ENCODE data around the gene BCAN. TPM values are rescaled to one million over a fixed set of nuclear protein-coding genes. Genes with fewer than 3 reads are reported as not detected.

Gene BCAN
- total and polyA plus RNA-seq, 2 of the 4 experiments (the other 2 are of a cell fraction): 0.07 TPM; not detected in 1

DNA sequence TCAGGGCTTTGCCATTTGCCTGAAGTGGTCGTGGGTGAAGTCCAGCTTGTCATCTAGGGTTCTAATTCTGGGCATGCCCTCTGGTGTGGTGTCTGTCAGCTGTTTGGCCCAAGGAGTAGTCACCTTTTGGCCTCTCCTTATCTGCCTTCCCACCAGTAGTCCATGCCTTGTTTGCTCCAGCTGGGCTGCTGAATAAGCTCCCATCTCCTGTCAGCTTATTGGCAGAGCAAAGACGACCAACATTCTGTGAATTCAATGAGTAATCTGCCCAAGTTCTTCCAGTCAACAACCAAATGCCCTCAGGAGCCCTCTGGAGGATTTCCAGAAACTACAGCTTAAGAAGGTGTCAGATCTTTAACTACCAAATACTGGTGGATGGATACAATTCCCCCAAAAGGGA is 7.0 kb downstream of the BCAN start:
- no peak overlapping the region for H3K14ac ChIP-seq (replicated peaks; ENCODE audit: low read depth, low read length)
- no peak overlapping the region for H2BK120ac ChIP-seq (ENCODE audit: low read depth, low read length)
- WGBS, 2 experiments (ENCODE audit: extremely low coverage in 2 of 2, insufficient read length in 1 of 2): no CpG with 5 or more reads among the region's 2 CpGs
- no peak overlapping the region for H3K18ac ChIP-seq (ENCODE audit: low read depth, low read length)
- H3K9me1 ChIP-seq (ENCODE audit: insufficient read depth, low read length): no peaks in the 10 kb centered on the region
- CTCF ChIA-PET: interaction anchor here (1.1 kb wide), 1 partner anchor 13 kb away, joined by 3 read pairs; no protein-coding TSS in a partner anchor
- H2AK5ac ChIP-seq (ENCODE audit: low read depth, low read length): no peak overlapping the region
- intact Hi-C loops (cut with micrococcal nuclease): no loop called here
- DNase-seq (no peak), ATAC-seq (ENCODE audit: low read depth) (no peak)
- no peak overlapping the region for H3K4me2 ChIP-seq (ENCODE audit: low read depth, low read length)
- H2AFZ ChIP-seq (replicated peaks; ENCODE audit: low read length, poor library complexity): no peak overlapping the region
- TF ChIP-seq NFE2L2 (IDR thresholded peaks at IDR 0.05; ENCODE audit: low read depth, low read length) (no peak), BHLHE40 (IDR thresholded peaks at IDR 0.05; ENCODE audit: low read depth, low read length) (no peak), SMC3 (IDR thresholded peaks at IDR 0.05; ENCODE audit: low read depth, low read length) (no peak), MXI1 (IDR thresholded peaks at IDR 0.05; ENCODE audit: borderline replicate concordance, low read depth, low read length) (no peak), MAZ (IDR thresholded peaks at IDR 0.05; ENCODE audit: borderline replicate concordance, low read depth, low read length) (no peak)
- H3K79me1 ChIP-seq (ENCODE audit: low read depth in 1 of 2, low read length in 2 of 2): no peaks in the 10 kb centered on the region
- in situ Hi-C loops (cut with MboI; ENCODE audit: low sequenced_read_pairs): no loop called here
- H3K4me1 ChIP-seq (ENCODE audit: control insufficient read depth, insufficient read depth, low read length): no peaks in the 10 kb centered on the region
- peaks cover 83% of the 10 kb centered on the region for H3K27me3 ChIP-seq (ENCODE audit: control insufficient read depth, insufficient read depth, low read length)
- dilution Hi-C loops (cut with HindIII; ENCODE audit: low sequenced_read_pairs, unreplicated experiment): no loop called here
- no peak overlapping the region for H2BK5ac ChIP-seq (ENCODE audit: low read depth, low read length, poor library complexity, severe bottlenecking)
- H3K4me3 ChIP-seq (ENCODE audit: insufficient read depth, low read depth, low read length): no peak overlapping the region
- peaks cover 7% of the 10 kb centered on the region; the same call in 1 of the 2 replicates for H4K20me1 ChIP-seq (ENCODE audit: insufficient read depth, low read length)
- H4K91ac ChIP-seq (ENCODE audit: insufficient read depth, low read depth, low read length): no peak overlapping the region
- no TSS peak for BruUV-seq (replicated peaks)
- H3K4ac ChIP-seq (ENCODE audit: low read depth, low read length): no peak overlapping the region
- POLR2A ChIA-PET (ENCODE audit: unreplicated experiment): no interaction called here
- H3K36me3 ChIP-seq (ENCODE audit: control insufficient read depth, insufficient read depth, low read length): no peaks in the 10 kb centered on the region
- H2BK15ac ChIP-seq (ENCODE audit: low read depth, low read length): no peak overlapping the region
- no peak overlapping the region for H3K27ac ChIP-seq (ENCODE audit: insufficient read depth, low read length)
- no peak overlapping the region for H4K8ac ChIP-seq (ENCODE audit: low read depth in 2 of 2, low read length in 2 of 2)
- no peak overlapping the region for H2BK20ac ChIP-seq (ENCODE audit: low read depth, low read length)
- 0 out of 2 replicates have a peak, but pooled peaks cover 1% of the 10 kb centered on the region for H3K9me3 ChIP-seq (ENCODE audit: control insufficient read depth, insufficient read depth, low read length)
- H3K23ac ChIP-seq (ENCODE audit: low read depth, low read length): no peak overlapping the region
- no peak overlapping the region for H2AK9ac ChIP-seq (replicated peaks; ENCODE audit: low read depth, low read length, poor library complexity)
- H3K9ac ChIP-seq (ENCODE audit: low read depth, low read length): no peak overlapping the region
- no peak overlapping the region for H3K56ac ChIP-seq (ENCODE audit: extremely low read depth, insufficient read depth, low read length)
- no peak overlapping the region for H4K5ac ChIP-seq (ENCODE audit: low read depth, low read length)

Data from IMR-90 (cell line).